Prostate gland (tissue), 2 donors: ENCODE measurements around the gene ABCC9. TPM values are rescaled to one million over a fixed set of nuclear protein-coding genes. Genes with fewer than 3 reads are reported as not detected.

ENCODE experiments used
- DNase-seq: peaks from one replicate; pipeline ENCODE4 v3.0.0-alpha.2; 2019; ENCODE audit warnings: low spot score
- H3K27ac ChIP-seq, 2 donors: fragments of 200-600 bp; sonication (generic); 2 replicates each; pipeline ENCODE4 v1.5.1; 2017 to 2019
- H3K27me3 ChIP-seq: fragments of 200-600 bp; sonication (generic); replicated peaks from 2 replicates; pipeline ENCODE4 v1.5.1; 2019; ENCODE audit not compliant: insufficient read depth
- H3K36me3 ChIP-seq, 2 donors: fragments of 200-600 bp; sonication (generic); 1 replicate in 1 of 2; 2 replicates in 1 of 2; pipeline versions ENCODE4 v1.5.1 to v1.8.1; 2017 to 2019
- H3K4me1 ChIP-seq: fragments of 200-600 bp; sonication (generic); replicated peaks from 2 replicates; pipeline ENCODE4 v1.5.1; 2019
- H3K4me3 ChIP-seq, 2 donors: fragments of 200-600 bp; sonication (generic); 2 replicates each; pipeline ENCODE4 v1.5.1; 2017 to 2019
- H3K9me3 ChIP-seq: fragments of 200-600 bp; sonication (generic); 2 replicates; pipeline ENCODE4 v1.5.1; 2017
- POLR2A ChIP-seq: fragments of 450-650 bp; IDR thresholded peaks from one replicate; pipeline ENCODE4 v1.6.1; 2016; ENCODE audit warnings: antibody characterized with exemption, mild to moderate bottlenecking
- POLR2AphosphoS5 ChIP-seq: sonication (generic); formaldehyde crosslinking; IDR thresholded peaks from one replicate; pipeline ENCODE4 v1.6.1; 2017; ENCODE audit warnings: antibody characterized with exemption
- WGBS: methylation state at CpG from one replicate; pipeline ENCODE4 v1.1.5; 2018; 5-methylcytosine and 5-hydroxymethylcytosine counted together
- intact Hi-C: fragments of 100-400 bp; cut with DNase I; formaldehyde crosslinking; loops from one replicate; pipeline ENCODE4 v1.14.2; 2022
- total RNA-seq, 2 donors: library from RNA; depleted of rRNA; stranded (reverse); fragments of >200 nt; gene quantifications; one replicate each; pipeline ENCODE4 v1.1.0, GENCODE V29; 2016
- TF ChIP-seq, protein P1 (sequence below), 4 experiments: fragments of 200-600 bp in 2 of 4; fragments of 450-650 bp in 2 of 4; sonication (generic) in 2 of 4; IDR thresholded peaks; 1 replicate in 3 of 4; 2 replicates in 1 of 4; pipeline ENCODE4 v1.5.1; 2016 to 2019; ENCODE audit warnings: antibody characterized with exemption in 4 of 4, mild to moderate bottlenecking in 2 of 4, moderate library complexity in 2 of 4

Gene ABCC9
- total RNA-seq, 2 donors from 2014 or later = 6.1 to 10.5 TPM

DNA sequence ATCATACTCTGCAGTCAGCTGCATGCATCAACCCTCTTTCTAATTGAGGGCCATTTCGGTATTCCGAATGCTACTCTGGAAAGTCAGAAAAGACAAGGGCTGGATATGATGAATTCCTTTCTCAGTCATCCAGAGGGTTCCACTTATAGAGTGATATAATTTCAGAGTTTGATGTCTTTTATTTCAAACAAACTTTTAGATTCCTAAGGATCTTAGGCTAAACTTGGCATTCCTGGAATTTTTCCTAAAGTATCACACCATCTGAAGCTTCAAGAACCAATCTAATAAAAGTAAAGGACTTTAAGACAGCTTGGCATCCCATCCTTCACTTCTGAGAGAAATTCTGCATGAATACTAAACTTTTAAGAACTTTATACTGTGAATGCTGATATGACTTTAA, 97.4 kb downstream of the ABCC9 start:
- 97% methylated on average over 2 of the region's 2 CpGs for WGBS

DNA sequence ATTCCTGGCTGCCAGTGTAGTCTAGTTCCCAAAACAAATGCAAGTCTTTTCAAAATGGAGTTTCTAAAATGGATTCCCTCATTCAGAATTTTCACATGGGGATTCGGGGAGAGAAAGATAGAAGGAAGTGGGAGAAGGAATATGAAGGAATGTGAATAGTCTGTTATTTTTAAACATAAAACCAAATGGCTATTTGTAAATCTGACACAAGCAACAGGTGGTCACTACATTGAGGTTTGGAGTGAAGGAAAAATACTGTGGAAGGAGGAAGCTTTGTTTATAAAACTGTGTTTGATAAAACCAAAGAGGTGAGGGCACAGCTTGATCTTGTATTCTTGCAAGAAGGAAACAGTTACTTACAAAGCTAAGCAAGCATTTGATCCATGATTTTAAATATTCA, 101.5 kb downstream of the ABCC9 start:
- intact Hi-C loops = no loop called here
- WGBS = 97% methylated on average over 1 of the region's 1 CpG
- no peak for DNase-seq
- Histone ChIP-seq H3K4me1 (no peaks in the 10 kb centered on the region), H3K27me3 (no peaks in the 10 kb centered on the region), H3K4me3 (no peak overlapping the region), H3K36me3 (no peaks in the 10 kb centered on the region), H3K9me3 (no peaks in the 10 kb centered on the region), H3K27ac (no peak overlapping the region)
- TF ChIP-seq POLR2A (no peak), POLR2AphosphoS5 (no peak)
- TF ChIP-seq, protein P1, sequence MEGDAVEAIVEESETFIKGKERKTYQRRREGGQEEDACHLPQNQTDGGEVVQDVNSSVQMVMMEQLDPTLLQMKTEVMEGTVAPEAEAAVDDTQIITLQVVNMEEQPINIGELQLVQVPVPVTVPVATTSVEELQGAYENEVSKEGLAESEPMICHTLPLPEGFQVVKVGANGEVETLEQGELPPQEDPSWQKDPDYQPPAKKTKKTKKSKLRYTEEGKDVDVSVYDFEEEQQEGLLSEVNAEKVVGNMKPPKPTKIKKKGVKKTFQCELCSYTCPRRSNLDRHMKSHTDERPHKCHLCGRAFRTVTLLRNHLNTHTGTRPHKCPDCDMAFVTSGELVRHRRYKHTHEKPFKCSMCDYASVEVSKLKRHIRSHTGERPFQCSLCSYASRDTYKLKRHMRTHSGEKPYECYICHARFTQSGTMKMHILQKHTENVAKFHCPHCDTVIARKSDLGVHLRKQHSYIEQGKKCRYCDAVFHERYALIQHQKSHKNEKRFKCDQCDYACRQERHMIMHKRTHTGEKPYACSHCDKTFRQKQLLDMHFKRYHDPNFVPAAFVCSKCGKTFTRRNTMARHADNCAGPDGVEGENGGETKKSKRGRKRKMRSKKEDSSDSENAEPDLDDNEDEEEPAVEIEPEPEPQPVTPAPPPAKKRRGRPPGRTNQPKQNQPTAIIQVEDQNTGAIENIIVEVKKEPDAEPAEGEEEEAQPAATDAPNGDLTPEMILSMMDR (IDR thresholded peaks at IDR 0.05) = no peak

More for the DNA sequence above, 97.4 kb downstream of the ABCC9 start:
- TF ChIP-seq POLR2AphosphoS5 = no peak
- no peak for TF ChIP-seq POLR2A
- TF ChIP-seq, protein P1 (IDR thresholded peaks at IDR 0.05) = no peak
- Histone ChIP-seq H3K4me3 (no peak overlapping the region), H3K4me1 (no peaks in the 10 kb centered on the region), H3K27ac (no peak overlapping the region), H3K9me3 (no peaks in the 10 kb centered on the region), H3K36me3 (no peaks in the 10 kb centered on the region), H3K27me3 (no peaks in the 10 kb centered on the region)
- intact Hi-C loops = no loop called here
- DNase-seq = no peak

DNA sequence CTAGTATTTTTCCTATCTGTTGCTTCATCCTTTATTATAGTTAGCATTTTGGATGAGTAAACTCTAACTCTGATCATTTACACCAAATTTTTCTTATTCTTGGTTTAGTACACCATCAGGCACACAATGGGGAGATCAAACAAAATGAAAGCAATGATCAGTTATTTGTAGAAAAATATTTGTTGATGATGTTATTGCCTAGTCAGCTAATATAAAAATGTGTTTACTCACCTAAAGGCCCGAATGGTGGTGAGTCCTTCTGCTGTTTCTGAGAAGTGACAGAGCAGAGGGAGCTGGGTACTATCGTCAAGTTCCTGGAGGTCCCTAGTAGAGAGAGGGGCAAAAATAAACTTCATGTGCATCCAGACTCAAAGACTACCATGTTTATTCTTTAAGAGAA, 103.4 kb downstream of the ABCC9 start:
- Histone ChIP-seq H3K27ac (no peak overlapping the region), H3K9me3 (no peaks in the 10 kb centered on the region), H3K4me3 (no peak overlapping the region), H3K27me3 (no peaks in the 10 kb centered on the region), H3K36me3 (no peaks in the 10 kb centered on the region), H3K4me1 (no peaks in the 10 kb centered on the region)
- no peak for DNase-seq
- WGBS = 88% methylated on average over 2 of the region's 2 CpGs
- intact Hi-C loops = no loop called here
- TF ChIP-seq, protein P1 (IDR thresholded peaks at IDR 0.05) = no peak
- TF ChIP-seq POLR2A (no peak), POLR2AphosphoS5 (no peak)

DNA sequence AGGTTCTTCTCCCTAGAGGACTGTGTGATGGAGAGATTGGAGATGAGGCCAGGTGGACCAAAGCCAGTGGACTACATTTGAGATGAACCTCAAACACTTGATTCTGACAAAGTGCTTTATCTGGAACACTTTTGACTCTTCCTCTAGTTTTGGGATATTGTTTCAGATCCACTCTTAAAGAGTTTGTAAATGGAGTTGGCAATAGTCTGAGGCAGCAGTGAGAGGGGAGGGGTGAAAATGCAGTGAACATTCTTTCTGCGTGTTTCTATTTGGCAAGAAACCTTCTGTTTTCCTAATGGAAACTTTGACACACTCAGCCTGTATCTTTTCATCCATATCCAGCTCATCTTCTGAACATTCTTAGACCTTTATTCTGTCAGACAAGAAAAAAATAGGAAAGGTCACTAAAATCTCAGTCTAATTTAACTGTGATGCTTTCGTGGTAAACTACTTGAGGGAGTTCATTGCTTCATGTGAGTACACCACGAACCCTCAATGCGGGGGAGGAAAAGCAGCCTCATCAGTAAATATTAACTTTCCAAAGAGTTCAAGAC, 109.4 kb downstream of the ABCC9 start:
- Histone ChIP-seq H3K27ac (peak overlapping the region; percentile 44 to 58), H3K4me3 (no peak overlapping the region), H3K27me3 (no peaks in the 10 kb centered on the region), H3K36me3 (no peaks in the 10 kb centered on the region), H3K9me3 (no peaks in the 10 kb centered on the region), H3K4me1 (no peaks in the 10 kb centered on the region)
- intact Hi-C loops = loop anchor here (2.0 kb wide), 1 partner anchor 55 kb away; no protein-coding TSS in a partner anchor
- WGBS = 42% methylated on average over 4 of the region's 4 CpGs
- TF ChIP-seq POLR2A = no peak
- no peak for TF ChIP-seq POLR2AphosphoS5
- TF ChIP-seq, protein P1 (IDR thresholded peaks at IDR 0.05) = no peak
- DNase-seq = no peak

DNA sequence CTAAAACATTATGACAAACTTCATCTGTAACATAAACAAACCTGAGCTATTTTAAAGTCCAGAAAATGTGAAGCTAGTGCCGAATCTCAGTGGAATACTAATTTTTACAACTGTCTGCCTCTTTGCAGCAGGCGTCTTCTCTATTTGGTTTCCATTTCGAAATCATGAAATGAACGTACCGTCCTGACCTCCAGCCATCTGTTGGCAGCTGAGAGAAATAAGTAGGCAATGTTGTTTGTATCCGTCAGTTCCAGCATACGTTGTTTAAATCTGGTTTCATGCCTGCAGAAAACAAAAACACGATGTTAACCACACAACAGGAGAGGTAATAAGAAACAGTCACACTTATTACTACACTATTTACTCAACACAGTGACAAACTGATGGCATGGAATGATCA, 112.4 kb downstream of the ABCC9 start:
- Histone ChIP-seq H3K9me3 (no peaks in the 10 kb centered on the region), H3K27me3 (no peaks in the 10 kb centered on the region), H3K4me1 (no peaks in the 10 kb centered on the region), H3K4me3 (no peak overlapping the region), H3K36me3 (no peaks in the 10 kb centered on the region), H3K27ac (peak overlapping the region; percentile 8 to 25)
- intact Hi-C loops = loop anchor here (2.0 to 5.0 kb wide), 2 partner anchors 64 to 112 kb away; partner anchors contain the start of gene ABCC9
- WGBS = 27% methylated on average over 8 of the region's 8 CpGs
- no peak for DNase-seq
- TF ChIP-seq, protein P1 (IDR thresholded peaks at IDR 0.05) = no peak
- TF ChIP-seq POLR2AphosphoS5 (peak; percentile 37), POLR2A (no peak)
